H9 (cell line): Measurements from ENCODE around the gene EIF4A3. TPM values are rescaled to one million over a fixed set of nuclear protein-coding genes. Genes with fewer than 3 reads are reported as not detected.
A peak's percentile ranks its signal among the peaks of the same experiment; 100 is the strongest.

Experiments
- DNase-seq: peaks from one replicate; pipeline ENCODE4 v3.0.0-alpha.2; 2017
- H2AFZ ChIP-seq: one replicate; pipeline ENCODE4 v1.6.1; 2013; ENCODE audit warnings: mild to moderate bottlenecking, low read length, control low read depth, moderate library complexity
- H2AK5ac ChIP-seq: 2 replicates; pipeline ENCODE4 v1.6.1; 2013; ENCODE audit warnings: low read length, control low read depth, mixed read lengths; ENCODE audit not compliant: insufficient read length
- H2BK120ac ChIP-seq: one replicate; pipeline ENCODE4 v1.6.1; 2013; ENCODE audit warnings: low read depth, mild to moderate bottlenecking, low read length, control low read depth, inconsistent platforms; ENCODE audit not compliant: poor library complexity, severe bottlenecking
- H2BK12ac ChIP-seq: 2 replicates; pipeline ENCODE4 v1.6.1; 2013; ENCODE audit warnings: low read length, control low read depth, mixed read lengths, low read depth; ENCODE audit not compliant: insufficient read length
- H2BK15ac ChIP-seq: 2 replicates; pipeline ENCODE4 v1.6.1; 2013; ENCODE audit warnings: low read depth, low read length, control low read depth
- H2BK20ac ChIP-seq: one replicate; pipeline ENCODE4 v1.6.1; 2013; ENCODE audit warnings: low read depth, mild to moderate bottlenecking, low read length, control low read depth, inconsistent platforms; ENCODE audit not compliant: poor library complexity, severe bottlenecking
- H2BK5ac ChIP-seq: 2 replicates; pipeline ENCODE4 v1.6.1; 2013; ENCODE audit warnings: low read length, control low read depth, mixed read lengths; ENCODE audit not compliant: insufficient read length
- H3K14ac ChIP-seq: 2 replicates; pipeline ENCODE4 v1.6.1; 2013; ENCODE audit warnings: low read length, control low read depth; ENCODE audit not compliant: insufficient read depth
- H3K18ac ChIP-seq: 2 replicates; pipeline ENCODE4 v1.6.1; 2013; ENCODE audit warnings: low read depth, mild to moderate bottlenecking, mixed read lengths, low read length, control low read depth; ENCODE audit not compliant: insufficient read length
- H3K23ac ChIP-seq: 2 replicates; pipeline ENCODE4 v1.6.1; 2013; ENCODE audit warnings: low read length, control low read depth, mixed read lengths, low read depth; ENCODE audit not compliant: insufficient read length
- H3K23me2 ChIP-seq: 2 replicates; pipeline ENCODE4 v1.6.1; 2013; ENCODE audit warnings: low read depth, mild to moderate bottlenecking, mixed read lengths, low read length, control low read depth; ENCODE audit not compliant: insufficient read length, poor library complexity, severe bottlenecking
- H3K27ac ChIP-seq: 2 replicates; pipeline ENCODE4 v1.5.1; 2013; ENCODE audit warnings: low read length, control low read depth, mixed read lengths, low read depth; ENCODE audit not compliant: insufficient read length
- H3K27me3 ChIP-seq: 2 replicates; pipeline ENCODE4 v1.6.1; 2013; ENCODE audit warnings: low read length, control low read depth, inconsistent platforms; ENCODE audit not compliant: insufficient read depth
- H3K4ac ChIP-seq: 2 replicates; pipeline ENCODE4 v1.6.1; 2013; ENCODE audit warnings: low read depth, mild to moderate bottlenecking, control low read depth, inconsistent platforms, low read length, moderate library complexity
- H3K4me1 ChIP-seq: 2 replicates; pipeline ENCODE4 v1.6.1; 2013; ENCODE audit warnings: low read length, control low read depth, inconsistent platforms; ENCODE audit not compliant: insufficient read depth
- H3K4me2 ChIP-seq: 2 replicates; pipeline ENCODE4 v1.6.1; 2013; ENCODE audit warnings: low read length, control low read depth, mixed read lengths; ENCODE audit not compliant: insufficient read length, insufficient read depth
- H3K56ac ChIP-seq: 2 replicates; pipeline ENCODE4 v1.6.1; 2013; ENCODE audit warnings: low read depth, mild to moderate bottlenecking, mixed read lengths, low read length, control low read depth; ENCODE audit not compliant: insufficient read length
- H3K79me1 ChIP-seq: 2 replicates; pipeline ENCODE4 v1.6.1; 2013; ENCODE audit warnings: low read depth, mild to moderate bottlenecking, moderate library complexity, low read length, control low read depth, inconsistent platforms; ENCODE audit not compliant: insufficient read depth, poor library complexity, severe bottlenecking
- H3K79me2 ChIP-seq: 2 replicates; pipeline ENCODE4 v1.6.1; 2013; ENCODE audit warnings: low read length, control low read depth, inconsistent platforms; ENCODE audit not compliant: insufficient read depth
- H3K9ac ChIP-seq: 2 replicates; pipeline ENCODE4 v1.6.1; 2013; ENCODE audit warnings: low read length, control low read depth, mixed read lengths; ENCODE audit not compliant: insufficient read length; ENCODE audit errors: extremely low read depth
- H3K9me3 ChIP-seq: one replicate; pipeline ENCODE4 v1.6.1; 2013; ENCODE audit warnings: low read depth, low read length, inconsistent platforms; ENCODE audit not compliant: control insufficient read depth
- H3T11ph ChIP-seq: one replicate; pipeline ENCODE4 v1.6.1; 2013; ENCODE audit warnings: mild to moderate bottlenecking, low read length, control low read depth, inconsistent platforms
- H4K20me1 ChIP-seq: one replicate; pipeline ENCODE4 v1.6.1; 2013; ENCODE audit not compliant: control insufficient read depth, insufficient read length, insufficient read depth
- H4K5ac ChIP-seq: 2 replicates; pipeline ENCODE4 v1.6.1; 2013; ENCODE audit warnings: low read depth, mild to moderate bottlenecking, mixed read lengths, low read length, control low read depth; ENCODE audit not compliant: insufficient read length
- H4K8ac ChIP-seq: replicated peaks from 2 replicates; pipeline ENCODE4 v1.6.1; 2013; ENCODE audit warnings: low read length, control low read depth, mixed read lengths, low read depth; ENCODE audit not compliant: insufficient read length
- H4K91ac ChIP-seq: 2 replicates; pipeline ENCODE4 v1.6.1; 2013; ENCODE audit warnings: low read depth, mild to moderate bottlenecking, moderate library complexity, mixed read lengths, low read length, control low read depth; ENCODE audit not compliant: insufficient read length
- H3K27ac Mint-ChIP-seq, 3 experiments: 2 replicates in 2 of 3; 3 replicates in 1 of 3; pipeline ENCODE4 v1.8.0; 2020 to 2021; ENCODE audit warnings: mixed read lengths in 3 of 3, mild to moderate bottlenecking in 1 of 3, moderate library complexity in 1 of 3
- H3K27me3 Mint-ChIP-seq: 2 replicates; pipeline ENCODE4 v1.8.0; 2021; ENCODE audit warnings: low read depth, mild to moderate bottlenecking, moderate library complexity, mixed read lengths
- H3K36me3 Mint-ChIP-seq, 3 experiments: 2 replicates in 2 of 3; 3 replicates in 1 of 3; pipeline ENCODE4 v1.8.0; 2020 to 2021; ENCODE audit warnings: low read depth in 3 of 3, mixed read lengths in 3 of 3; ENCODE audit not compliant: insufficient read depth in 1 of 3
- H3K4me1 Mint-ChIP-seq, 2 experiments: 2 replicates each; pipeline ENCODE4 v1.8.0; 2020; ENCODE audit warnings: mixed read lengths in 2 of 2
- H3K4me3 Mint-ChIP-seq, 2 experiments: 2 replicates in 1 of 2; 3 replicates in 1 of 2; pipeline ENCODE4 v1.8.0; 2020 to 2021; ENCODE audit warnings: mild to moderate bottlenecking in 2 of 2, mixed read lengths in 2 of 2, moderate library complexity in 1 of 2
- H3K9me3 Mint-ChIP-seq, 2 experiments: 2 replicates in 1 of 2; 3 replicates in 1 of 2; pipeline ENCODE4 v1.8.0; 2020; ENCODE audit warnings: mild to moderate bottlenecking in 2 of 2, mixed read lengths in 2 of 2, moderate library complexity in 1 of 2
- WGBS: extraction: QIAGEN DNeasy Blood & Tissue Kit; methylation state at CpG from one replicate; pipeline ENCODE4 v1.1.7; 2013; ENCODE audit warnings: missing lambda C conversion rate, low lambda C conversion rate, mixed read lengths; ENCODE audit not compliant: insufficient read length; ENCODE audit errors: extremely low coverage; 5-methylcytosine and 5-hydroxymethylcytosine counted together
- total RNA-seq: library from RNA; stranded (reverse); gene quantifications from 2 replicates; pipeline ENCODE4 v1.2.1, GENCODE V29; 2021
- TF ChIP-seq, protein P1 (sequence below): fragments of 200-600 bp; sonication (generic); conservative IDR thresholded peaks from 3 replicates; pipeline ENCODE4 v1.8.0; 2021; ENCODE audit warnings: antibody characterized with exemption, mild to moderate bottlenecking

Gene EIF4A3
- total RNA-seq, 1 experiment from 2014 or later: 162 TPM

DNA sequence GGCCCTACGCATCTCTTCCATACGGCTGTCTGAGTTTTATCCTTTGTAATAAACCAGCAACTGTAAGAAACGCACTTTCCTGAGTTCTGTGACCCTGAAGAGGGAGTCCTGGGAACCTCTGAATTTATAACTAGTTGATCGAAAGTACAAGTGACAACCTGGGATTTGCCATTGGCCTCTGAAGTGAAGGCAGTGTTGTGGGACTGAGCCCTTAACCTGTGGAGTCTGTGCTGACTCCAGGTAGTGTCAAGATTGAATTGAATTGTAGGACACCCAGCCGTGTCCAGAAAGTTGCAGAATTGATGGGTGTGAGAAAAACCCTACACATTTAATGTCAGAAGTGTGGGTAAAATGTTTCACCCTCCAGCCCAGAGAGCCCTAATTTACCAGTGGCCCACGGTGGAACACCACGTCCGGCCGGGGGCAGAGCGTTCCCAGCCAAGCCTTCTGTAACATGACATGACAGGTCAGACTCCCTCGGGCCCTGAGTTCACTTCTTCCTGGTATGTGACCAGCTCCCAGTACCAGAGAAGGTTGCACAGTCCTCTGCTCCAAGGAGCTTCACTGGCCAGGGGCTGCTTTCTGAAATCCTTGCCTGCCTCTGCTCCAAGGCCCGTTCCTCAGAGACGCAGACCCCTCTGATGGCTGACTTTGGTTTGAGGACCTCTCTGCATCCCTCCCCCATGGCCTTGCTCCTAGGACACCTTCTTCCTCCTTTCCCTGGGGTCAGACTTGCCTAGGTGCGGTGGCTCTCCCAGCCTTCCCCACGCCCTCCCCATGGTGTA is 44.1 kb downstream of the EIF4A3 start:
- Mint-ChIP-seq H3K9me3 (no peaks in the 10 kb centered on the region), H3K4me1 (peaks cover 18 to 30% of the 10 kb centered on the region in 2 experiments), H3K4me3 (peak overlapping the region; percentile 82 to 89), H3K27ac (no peak overlapping the region), H3K27me3 (peaks cover 14% of the 10 kb centered on the region), H3K36me3 (peaks cover 0 to 7% (median 0%) of the 10 kb centered on the region in 3 experiments; a peak in 3 of 7 replicates)
- H3K56ac ChIP-seq: no peak overlapping the region
- H3K4me1 ChIP-seq: peaks cover 5% of the 10 kb centered on the region; the same call in 1 of the 2 replicates
- no peak overlapping the region for H2AK5ac ChIP-seq
- H3K79me1 ChIP-seq: no peaks in the 10 kb centered on the region
- WGBS: no CpG with 5 or more reads among the region's 15 CpGs
- no peak overlapping the region for H2BK15ac ChIP-seq
- no peaks in the 10 kb centered on the region for H4K20me1 ChIP-seq
- no peak overlapping the region for H2BK12ac ChIP-seq
- no peaks in the 10 kb centered on the region; the same call in 1 of the 2 replicates for H3K27me3 ChIP-seq
- H3K9ac ChIP-seq: no peak overlapping the region
- no peak overlapping the region for H2BK120ac ChIP-seq
- H3K4ac ChIP-seq: no peak overlapping the region
- no peak for DNase-seq
- TF ChIP-seq, protein P1, sequence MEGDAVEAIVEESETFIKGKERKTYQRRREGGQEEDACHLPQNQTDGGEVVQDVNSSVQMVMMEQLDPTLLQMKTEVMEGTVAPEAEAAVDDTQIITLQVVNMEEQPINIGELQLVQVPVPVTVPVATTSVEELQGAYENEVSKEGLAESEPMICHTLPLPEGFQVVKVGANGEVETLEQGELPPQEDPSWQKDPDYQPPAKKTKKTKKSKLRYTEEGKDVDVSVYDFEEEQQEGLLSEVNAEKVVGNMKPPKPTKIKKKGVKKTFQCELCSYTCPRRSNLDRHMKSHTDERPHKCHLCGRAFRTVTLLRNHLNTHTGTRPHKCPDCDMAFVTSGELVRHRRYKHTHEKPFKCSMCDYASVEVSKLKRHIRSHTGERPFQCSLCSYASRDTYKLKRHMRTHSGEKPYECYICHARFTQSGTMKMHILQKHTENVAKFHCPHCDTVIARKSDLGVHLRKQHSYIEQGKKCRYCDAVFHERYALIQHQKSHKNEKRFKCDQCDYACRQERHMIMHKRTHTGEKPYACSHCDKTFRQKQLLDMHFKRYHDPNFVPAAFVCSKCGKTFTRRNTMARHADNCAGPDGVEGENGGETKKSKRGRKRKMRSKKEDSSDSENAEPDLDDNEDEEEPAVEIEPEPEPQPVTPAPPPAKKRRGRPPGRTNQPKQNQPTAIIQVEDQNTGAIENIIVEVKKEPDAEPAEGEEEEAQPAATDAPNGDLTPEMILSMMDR: no peak
- no peaks in the 10 kb centered on the region for H3K79me2 ChIP-seq
- H4K91ac ChIP-seq: no peak overlapping the region
- H2BK5ac ChIP-seq: no peak overlapping the region
- no peak overlapping the region for H2BK20ac ChIP-seq
- no peak overlapping the region for H3K27ac ChIP-seq
- H3K14ac ChIP-seq: no peak overlapping the region
- peaks cover 8% of the 10 kb centered on the region for H3K23me2 ChIP-seq
- H3K9me3 ChIP-seq: no peaks in the 10 kb centered on the region
- no peak overlapping the region for H4K8ac ChIP-seq
- peak overlapping the region; percentile 47 for H3K4me2 ChIP-seq
- H3T11ph ChIP-seq: no peak overlapping the region
- no peak overlapping the region for H3K18ac ChIP-seq
- H4K5ac ChIP-seq: no peak overlapping the region
- no peak overlapping the region for H2AFZ ChIP-seq
- H3K23ac ChIP-seq: no peak overlapping the region
